ENCODE results near the gene INHBB.
"Not testable (repeated sequence)": the region's sequence is repeated elsewhere in the genome, so short reads cannot be mapped to it uniquely, and the experiment has no call there.

The INHBB gene

GRCh38 chr2:120383631-120384340 lies 37.9 kb downstream of the INHBB start:
- DNase-seq = no peak

GRCh38 chr2:120384486-120385354 lies 38.8 kb downstream of the INHBB start:
- no peak for DNase-seq

- DNase-seq = no peak
These were observed 39.6 kb downstream of the INHBB start for GRCh38 chr2:120385355-120386127.

- DNase-seq = no peak
These were observed 42.5 kb downstream of the INHBB start for GRCh38 chr2:120388222-120389035.

GRCh38 chr2:120389036-120389391 lies 43.1 kb downstream of the INHBB start:
- no peak for DNase-seq

- DNase-seq = no peak
These were observed 44.6 kb downstream of the INHBB start for GRCh38 chr2:120390381-120391055.

GRCh38 chr2:120391382-120391781 lies 45.4 kb downstream of the INHBB start:
- not testable (repeated sequence) for DNase-seq

- DNase-seq = no peak
These were observed 46.2 kb downstream of the INHBB start for GRCh38 chr2:120391911-120392665.

- no peak for DNase-seq
These were observed 47.0 kb downstream of the INHBB start for GRCh38 chr2:120392923-120393322.

- DNase-seq = no peak
These were observed 47.5 kb downstream of the INHBB start for GRCh38 chr2:120393456-120393855.

GRCh38 chr2:120394764-120395163 lies 48.8 kb downstream of the INHBB start:
- no peak for DNase-seq

GRCh38 chr2:120395221-120396012 lies 49.5 kb downstream of the INHBB start:
- DNase-seq = no peak

- no peak for DNase-seq
These were observed 50.3 kb downstream of the INHBB start for GRCh38 chr2:120396013-120396860.

- no peak for DNase-seq
These were observed 51.2 kb downstream of the INHBB start for GRCh38 chr2:120396861-120397811.

- no peak for DNase-seq
These were observed 52.4 kb downstream of the INHBB start for GRCh38 chr2:120398051-120398995.

- no peak for DNase-seq
These were observed 53.3 kb downstream of the INHBB start for GRCh38 chr2:120398996-120399888.
